COLO829 (cell line): ENCODE measurements around the gene TWNK.
"Not testable (repeated sequence)": the region's sequence is repeated elsewhere in the genome, so short reads cannot be mapped to it uniquely, and the experiment has no call there.

ENCODE experiments used
- DNase-seq: peaks from one replicate; pipeline ENCODE4 v3.0.0; 2012; ENCODE audit warnings: low spot score

The TWNK gene

GRCh38 chr10:100972904-100973535, 14.3 kb upstream of the TWNK start:
- no peak for DNase-seq

DNA sequence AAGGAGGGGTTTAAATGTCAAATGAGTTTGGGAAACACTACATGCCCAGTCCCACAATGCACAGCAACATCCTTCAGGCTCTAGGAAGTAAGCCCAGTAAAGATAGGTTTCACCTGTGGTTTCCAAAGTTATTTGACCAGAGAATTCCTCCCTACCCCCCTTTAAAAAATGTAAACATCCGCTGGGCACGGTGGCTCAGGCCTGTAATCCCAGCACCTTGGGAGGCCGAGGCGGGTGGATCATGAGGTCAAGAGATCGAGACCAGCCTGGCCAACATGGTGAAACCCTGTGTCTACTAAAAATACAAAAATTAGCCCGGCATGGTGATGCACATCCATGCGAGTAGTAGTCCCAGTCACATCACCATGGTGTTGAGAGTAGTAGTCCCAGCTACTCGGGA, 11.9 kb upstream of the TWNK start:
- not testable (repeated sequence) for DNase-seq

DNA sequence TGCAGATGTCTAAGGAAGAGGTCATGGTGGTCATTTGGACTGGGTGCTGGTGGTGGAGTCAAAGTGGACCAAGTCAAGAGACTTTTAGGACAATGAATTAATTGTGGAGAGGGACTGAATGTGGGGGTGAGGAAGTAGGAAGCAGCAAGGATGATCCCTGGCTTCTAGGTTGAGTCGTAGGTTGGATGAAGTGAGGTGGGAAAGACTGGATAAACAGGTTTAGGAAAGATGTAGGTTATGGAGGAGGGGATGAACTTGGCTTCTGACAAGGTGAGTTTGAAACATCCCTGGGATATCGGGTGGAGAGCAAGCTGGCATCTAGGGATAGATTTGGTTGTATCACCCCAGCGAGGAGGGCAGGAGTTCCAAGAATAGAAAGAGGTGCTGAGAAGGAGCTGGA, 10.4 kb upstream of the TWNK start:
- no peak for DNase-seq

DNA sequence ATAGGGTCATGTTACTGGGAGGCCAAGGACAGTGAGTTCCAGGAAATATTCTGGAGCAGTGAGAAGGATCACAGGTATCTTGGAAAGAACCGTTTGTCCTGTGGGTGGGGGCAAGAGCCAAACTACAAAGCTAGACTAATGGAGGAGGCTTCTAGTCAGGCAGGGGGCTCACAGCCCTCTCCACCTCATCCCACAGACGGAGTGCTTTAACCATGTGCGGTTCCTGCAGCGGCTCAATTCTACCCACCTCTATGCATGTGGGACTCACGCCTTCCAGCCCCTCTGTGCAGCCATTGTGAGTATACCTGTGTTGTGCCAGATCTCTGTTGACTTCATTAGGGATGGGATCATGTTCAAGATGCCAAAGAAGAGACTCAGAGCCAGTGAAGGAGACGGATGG, 9.9 kb upstream of the TWNK start:
- no peak for DNase-seq

DNA sequence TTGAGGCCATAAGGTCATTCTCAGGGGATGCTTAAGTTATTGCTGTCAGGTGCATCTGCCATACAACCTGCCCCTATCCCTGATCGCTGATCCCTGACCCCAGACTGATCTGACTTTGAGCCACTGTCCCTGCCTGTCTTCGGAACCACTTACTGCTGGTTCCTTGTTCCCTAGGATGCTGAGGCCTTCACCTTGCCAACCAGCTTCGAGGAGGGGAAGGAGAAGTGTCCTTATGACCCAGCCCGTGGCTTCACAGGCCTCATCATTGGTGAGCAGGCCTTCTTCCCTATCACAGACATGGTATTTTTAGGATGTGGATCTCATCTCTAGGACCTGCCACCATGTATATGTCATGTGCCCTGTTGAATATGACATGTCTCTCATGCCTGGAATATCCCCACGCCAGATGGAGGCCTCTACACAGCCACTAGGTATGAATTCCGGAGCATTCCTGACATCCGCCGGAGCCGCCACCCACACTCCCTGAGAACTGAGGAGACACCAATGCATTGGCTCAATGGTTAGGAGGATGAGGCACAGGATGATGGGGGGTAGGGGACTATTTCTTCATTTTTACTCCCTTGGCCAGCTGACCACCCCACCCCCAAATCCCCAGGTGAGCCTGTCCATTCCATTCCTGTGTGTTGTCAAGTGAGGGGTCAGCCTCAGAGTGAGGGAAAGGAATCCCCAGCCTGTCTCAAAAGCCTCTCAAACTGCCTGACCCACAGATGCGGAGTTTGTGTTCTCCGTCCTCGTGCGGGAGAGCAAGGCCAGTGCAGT, 9.0 kb upstream of the TWNK start:
- DNase-seq, result no peak

DNA sequence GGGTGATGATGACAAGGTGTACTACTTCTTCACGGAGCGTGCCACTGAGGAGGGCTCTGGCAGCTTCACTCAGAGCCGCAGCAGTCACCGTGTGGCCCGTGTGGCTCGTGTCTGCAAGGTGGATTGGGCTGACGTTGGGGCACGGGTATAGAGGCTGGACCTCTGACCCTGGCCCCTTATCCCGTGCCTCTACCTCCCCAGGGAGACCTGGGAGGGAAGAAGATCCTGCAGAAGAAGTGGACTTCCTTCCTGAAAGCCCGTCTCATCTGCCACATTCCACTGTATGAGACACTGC, 8.5 kb upstream of the TWNK start:
- DNase-seq, result no peak

- DNase-seq, result no peak
These were observed 7.5 kb upstream of the TWNK start for GRCh38 chr10:100979791-100980272.

GRCh38 chr10:100980311-100980710, 7.0 kb upstream of the TWNK start:
- no peak for DNase-seq

- DNase-seq, result no peak
These were observed 6.6 kb upstream of the TWNK start for GRCh38 chr10:100980711-100981110.

- no peak for DNase-seq
These were observed 6.1 kb upstream of the TWNK start for GRCh38 chr10:100981178-100981772.

DNA sequence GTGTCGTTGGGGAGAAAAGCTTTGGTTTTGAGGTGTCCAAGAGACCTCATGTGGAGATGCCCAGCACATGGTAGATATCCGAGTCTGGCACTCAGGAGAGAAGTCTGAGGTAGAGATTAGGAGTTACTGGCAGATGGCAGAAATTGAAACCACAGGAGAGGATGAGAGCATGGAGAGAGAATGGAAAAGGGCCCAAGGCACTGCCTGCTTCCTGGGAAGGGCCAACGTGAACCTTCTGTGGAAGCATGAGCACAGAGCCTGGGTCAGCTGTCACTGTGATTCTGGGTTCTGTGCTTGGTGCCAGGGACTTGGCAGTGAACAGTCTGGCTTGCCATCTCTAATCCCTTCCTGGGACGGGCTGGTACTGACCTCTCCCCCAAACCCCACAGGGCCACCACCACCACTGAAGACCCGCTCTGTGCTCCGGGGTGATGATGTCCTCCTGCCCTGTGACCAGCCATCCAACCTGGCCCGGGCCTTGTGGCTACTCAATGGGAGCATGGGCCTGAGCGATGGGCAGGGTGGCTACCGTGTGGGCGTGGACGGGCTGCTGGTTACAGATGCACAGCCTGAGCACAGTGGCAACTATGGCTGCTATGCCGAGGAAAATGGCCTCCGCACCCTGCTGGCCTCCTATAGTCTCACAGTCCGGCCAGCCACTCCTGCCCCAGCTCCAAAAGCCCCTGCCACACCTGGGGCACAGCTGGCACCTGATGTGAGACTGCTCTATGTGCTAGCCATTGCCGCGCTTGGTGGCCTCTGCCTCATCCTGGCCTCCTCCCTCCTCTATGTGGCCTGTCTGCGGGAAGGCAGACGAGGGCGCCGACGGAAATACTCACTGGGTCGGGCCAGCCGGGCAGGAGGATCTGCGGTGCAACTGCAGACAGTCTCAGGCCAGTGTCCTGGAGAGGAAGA, 4.2 kb upstream of the TWNK start:
- no peak for DNase-seq

GRCh38 chr10:100983868-100984671, 3.3 kb upstream of the TWNK start:
- no peak for DNase-seq

- DNase-seq, result no peak
These were observed 2.6 kb upstream of the TWNK start for GRCh38 chr10:100984672-100985177.

GRCh38 chr10:100985336-100985735, 2.0 kb upstream of the TWNK start:
- no peak for DNase-seq

GRCh38 chr10:100986623-100986951, 756 bp upstream of the TWNK start:
- DNase-seq, result no peak

- DNase-seq, result no peak
These were observed 324 bp downstream of the TWNK start for GRCh38 chr10:100987685-100988049.

GRCh38 chr10:100988166-100988565, 823 bp downstream of the TWNK start:
- DNase-seq, result no peak

- DNase-seq, result no peak
These were observed 1.7 kb downstream of the TWNK start for GRCh38 chr10:100989088-100989487.

DNA sequence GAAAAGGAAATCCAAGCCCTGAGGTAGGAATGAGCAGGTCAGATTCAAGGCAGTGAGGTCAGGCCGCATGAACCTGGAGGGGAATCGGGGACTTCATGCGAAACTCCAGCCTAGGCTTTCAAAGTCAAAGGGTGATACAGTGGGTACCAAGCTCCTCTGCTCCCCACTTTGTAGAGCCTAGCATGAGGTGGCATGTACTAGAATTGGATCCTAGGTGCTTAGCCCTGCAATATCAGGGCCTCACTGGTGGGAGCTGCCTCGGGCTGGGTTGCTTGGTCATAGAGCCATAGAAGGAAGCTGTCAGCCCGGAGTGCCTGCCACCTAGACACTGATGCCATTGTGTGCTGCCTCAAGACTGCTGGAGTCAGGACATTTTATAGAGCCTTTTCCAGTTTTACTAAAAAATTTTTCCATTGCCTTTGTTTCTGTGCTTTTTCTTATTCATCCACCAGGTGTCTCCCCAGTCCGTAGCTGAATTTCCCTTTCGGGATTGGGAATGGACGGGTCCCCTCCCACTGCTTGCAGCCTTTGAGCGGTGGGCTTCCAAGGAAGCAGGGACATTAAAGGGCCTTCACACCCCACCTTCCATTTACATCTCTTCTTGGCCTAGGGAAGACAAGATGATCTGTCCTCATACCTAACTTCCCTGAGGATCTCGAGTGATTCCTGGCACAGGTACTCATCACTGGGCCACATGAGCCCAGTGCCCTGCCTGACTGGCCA, 6.8 kb downstream of the TWNK start:
- DNase-seq, result no peak

GRCh38 chr10:100995181-100995580, 7.8 kb downstream of the TWNK start:
- DNase-seq, result no peak
